Mucosa of stomach (tissue), 1 donor: ENCODE results near the gene GGTA1.
"Not testable (repeated sequence)": the region's sequence is repeated elsewhere in the genome, so short reads cannot be mapped to it uniquely, and the experiment has no call there.

Experiments
- H3K27me3 ChIP-seq: one replicate; pipeline ENCODE4 v1.7.0; 2013; ENCODE audit warnings: mild to moderate bottlenecking, low read length; ENCODE audit not compliant: control insufficient read depth, insufficient read depth
- H3K36me3 ChIP-seq: one replicate; pipeline ENCODE4 v1.7.0; 2013; ENCODE audit warnings: low read length; ENCODE audit not compliant: control insufficient read depth, insufficient read depth
- H3K4me1 ChIP-seq: one replicate; pipeline ENCODE4 v1.7.0; 2013; ENCODE audit warnings: mild to moderate bottlenecking, low read length; ENCODE audit not compliant: control insufficient read depth, insufficient read depth
- H3K4me3 ChIP-seq: one replicate; pipeline ENCODE4 v1.7.0; 2013; ENCODE audit warnings: low read length
- H3K9ac ChIP-seq: one replicate; pipeline ENCODE4 v1.7.0; 2013; ENCODE audit warnings: mild to moderate bottlenecking, low read length, moderate library complexity
- H3K9me3 ChIP-seq: one replicate; pipeline ENCODE4 v1.7.0; 2013; ENCODE audit warnings: mild to moderate bottlenecking, low read length, moderate library complexity; ENCODE audit not compliant: control insufficient read depth
- donor health status: Pancreatic carcinoma.

Gene GGTA1

GRCh38 chr9:121451586-121451985 lies 48.1 kb downstream of the GGTA1 start:
- Histone ChIP-seq H3K9me3 (no peaks in the 10 kb centered on the region), H3K27me3 (no peaks in the 10 kb centered on the region), H3K36me3 (no peaks in the 10 kb centered on the region), H3K4me3 (no peak overlapping the region), H3K9ac (no peak overlapping the region), H3K4me1 (no peaks in the 10 kb centered on the region)

GRCh38 chr9:121450241-121450640 lies 49.4 kb downstream of the GGTA1 start:
- H3K27me3 ChIP-seq, result no peaks in the 10 kb centered on the region
- no peaks in the 10 kb centered on the region for H3K9me3 ChIP-seq
- H3K4me1 ChIP-seq, result no peaks in the 10 kb centered on the region
- H3K36me3 ChIP-seq, result no peaks in the 10 kb centered on the region
- H3K9ac ChIP-seq, result no peak overlapping the region
- no peak overlapping the region for H3K4me3 ChIP-seq

GRCh38 chr9:121449786-121450185 lies 49.9 kb downstream of the GGTA1 start:
- Histone ChIP-seq H3K4me3 (no peak overlapping the region), H3K36me3 (no peaks in the 10 kb centered on the region), H3K4me1 (no peaks in the 10 kb centered on the region), H3K9ac (no peak overlapping the region), H3K27me3 (no peaks in the 10 kb centered on the region), H3K9me3 (no peaks in the 10 kb centered on the region)

GRCh38 chr9:121447321-121447834 lies 52.3 kb downstream of the GGTA1 start:
- no peaks in the 10 kb centered on the region for H3K4me1 ChIP-seq
- H3K27me3 ChIP-seq, result no peaks in the 10 kb centered on the region
- no peak overlapping the region for H3K9ac ChIP-seq
- H3K4me3 ChIP-seq, result no peak overlapping the region
- no peaks in the 10 kb centered on the region for H3K36me3 ChIP-seq
- H3K9me3 ChIP-seq, result no peaks in the 10 kb centered on the region

- H3K27me3 ChIP-seq, result no peaks in the 10 kb centered on the region
- no peaks in the 10 kb centered on the region for H3K4me1 ChIP-seq
- H3K9ac ChIP-seq, result no peak overlapping the region
- H3K9me3 ChIP-seq, result no peaks in the 10 kb centered on the region
- H3K36me3 ChIP-seq, result no peaks in the 10 kb centered on the region
- no peak overlapping the region for H3K4me3 ChIP-seq
Measured at GRCh38 chr9:121445986-121446385, 53.7 kb downstream of the GGTA1 start.

GRCh38 chr9:121443981-121444380 lies 55.7 kb downstream of the GGTA1 start:
- Histone ChIP-seq H3K4me3 (no peak overlapping the region), H3K4me1 (no peaks in the 10 kb centered on the region), H3K27me3 (no peaks in the 10 kb centered on the region), H3K9me3 (no peaks in the 10 kb centered on the region), H3K36me3 (no peaks in the 10 kb centered on the region), H3K9ac (no peak overlapping the region)

- no peaks in the 10 kb centered on the region for H3K36me3 ChIP-seq
- H3K4me3 ChIP-seq, result no peak overlapping the region
Measured at GRCh38 chr9:121441165-121441564, 58.5 kb downstream of the GGTA1 start.

GRCh38 chr9:121439711-121440664 lies 59.7 kb downstream of the GGTA1 start:
- Histone ChIP-seq H3K9ac (no peak overlapping the region), H3K36me3 (no peaks in the 10 kb centered on the region), H3K4me1 (no peaks in the 10 kb centered on the region), H3K4me3 (no peak overlapping the region), H3K27me3 (peaks cover 4% of the 10 kb centered on the region), H3K9me3 (no peaks in the 10 kb centered on the region)

More at GRCh38 chr9:121441165-121441564, 58.5 kb downstream of the GGTA1 start:
- H3K27me3 ChIP-seq, result peaks cover 4% of the 10 kb centered on the region
- H3K9me3 ChIP-seq, result no peaks in the 10 kb centered on the region
- no peak overlapping the region for H3K9ac ChIP-seq
- no peaks in the 10 kb centered on the region for H3K4me1 ChIP-seq

- H3K27me3 ChIP-seq, result peaks cover 4% of the 10 kb centered on the region
- no peaks in the 10 kb centered on the region for H3K9me3 ChIP-seq
- no peak overlapping the region for H3K4me3 ChIP-seq
- no peaks in the 10 kb centered on the region for H3K4me1 ChIP-seq
- H3K9ac ChIP-seq, result no peak overlapping the region
- H3K36me3 ChIP-seq, result no peaks in the 10 kb centered on the region
Measured at GRCh38 chr9:121439016-121439415, 60.6 kb downstream of the GGTA1 start.

GRCh38 chr9:121437891-121438290 lies 61.8 kb downstream of the GGTA1 start:
- Histone ChIP-seq H3K4me3 (no peak overlapping the region), H3K27me3 (peaks cover 4% of the 10 kb centered on the region), H3K9me3 (no peaks in the 10 kb centered on the region), H3K36me3 (no peaks in the 10 kb centered on the region), H3K9ac (no peak overlapping the region), H3K4me1 (no peaks in the 10 kb centered on the region)

GRCh38 chr9:121437046-121437445 lies 62.6 kb downstream of the GGTA1 start:
- H3K4me3 ChIP-seq, H3K4me1 ChIP-seq, H3K9me3 ChIP-seq, H3K36me3 ChIP-seq, H3K9ac ChIP-seq, H3K27me3 ChIP-seq: not testable (repeated sequence)

GRCh38 chr9:121434969-121435368 lies 64.7 kb downstream of the GGTA1 start:
- no peaks in the 10 kb centered on the region for H3K36me3 ChIP-seq
- H3K4me1 ChIP-seq, result no peaks in the 10 kb centered on the region
- H3K9ac ChIP-seq, result no peak overlapping the region
- H3K4me3 ChIP-seq, result no peak overlapping the region
- H3K9me3 ChIP-seq, result no peaks in the 10 kb centered on the region
- peaks cover 4% of the 10 kb centered on the region for H3K27me3 ChIP-seq
